ENCODE results near the gene SQOR.

SQOR gene

DNA sequence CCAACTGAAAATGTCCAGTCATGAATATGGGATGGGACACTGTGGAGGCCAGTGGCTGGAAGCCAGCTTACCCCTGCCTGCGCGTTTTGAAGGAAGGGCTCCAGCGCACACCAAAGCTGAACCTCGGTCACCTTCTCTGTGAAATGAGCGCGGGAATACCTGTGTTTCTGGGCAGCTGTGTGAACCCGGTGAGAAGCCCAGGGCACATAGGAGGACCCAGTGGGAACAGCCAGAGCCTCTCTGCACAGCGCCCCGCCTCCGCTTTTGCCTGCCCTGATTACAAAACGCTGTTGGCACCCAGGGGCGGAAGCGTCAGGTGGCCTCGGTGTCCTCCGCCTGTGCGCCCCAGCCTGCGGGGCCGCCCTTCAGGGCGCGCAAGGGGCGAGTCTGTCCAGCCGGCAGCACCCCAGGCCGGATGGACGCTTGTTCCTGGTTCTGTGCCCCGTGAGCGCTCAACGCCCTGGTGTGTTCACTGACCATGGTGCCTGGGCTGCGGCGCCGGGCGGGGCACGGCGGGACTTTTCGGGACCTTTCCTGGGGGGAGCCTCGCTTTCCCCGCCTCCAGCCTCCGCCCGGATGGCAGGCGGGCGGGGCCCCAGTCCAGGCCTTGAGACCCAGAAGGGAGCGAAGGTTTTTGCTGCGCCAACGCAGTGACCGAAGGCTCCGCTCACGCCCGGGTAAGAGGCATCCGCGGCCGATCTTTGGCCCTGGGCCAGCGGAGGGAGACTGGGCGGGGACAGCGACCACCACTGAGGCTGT lies at the start of gene SQOR:
Gene SQOR (plus strand): TSS at position 598 of the 759 bp plus-strand sequence. CDS start 23,895 bp downstream, outside the sequence.
- DNase-seq, result peak; percentile 80

DNA sequence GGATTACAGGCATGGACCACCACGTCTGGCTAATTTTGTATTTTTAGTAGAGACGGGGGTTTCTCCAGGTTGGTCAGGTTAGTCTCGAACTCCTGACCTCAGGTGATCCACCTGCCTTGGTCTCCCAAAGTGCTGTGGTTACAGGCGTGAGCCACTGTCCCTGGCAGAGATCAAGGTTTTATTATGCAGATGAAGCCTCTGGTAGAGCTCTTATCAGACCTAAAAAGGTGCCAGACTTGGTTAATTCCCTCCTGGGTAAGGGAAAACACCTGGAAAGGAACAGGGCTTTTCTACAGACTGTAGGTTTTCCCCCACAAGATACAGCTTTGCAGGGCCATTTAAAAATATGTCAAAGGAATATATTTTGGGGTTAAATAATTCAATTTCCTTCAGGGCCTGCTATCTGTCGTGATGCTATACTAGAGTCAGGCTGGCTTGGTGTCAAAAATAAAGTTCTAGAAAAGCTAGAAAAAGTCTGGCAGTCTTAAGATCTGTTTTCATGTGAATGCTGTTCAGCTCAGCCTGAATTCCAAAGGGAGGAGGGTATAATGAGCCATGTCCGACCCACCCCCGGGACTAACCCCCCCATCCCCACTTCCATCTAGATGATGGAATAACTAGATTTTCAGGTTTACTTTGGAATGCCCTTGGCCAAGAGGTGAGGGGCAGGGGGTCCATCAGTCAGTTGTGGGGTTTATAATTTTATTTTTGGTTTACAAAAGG lies 49.6 kb upstream of the SQOR start:
- no peak for DNase-seq

DNA sequence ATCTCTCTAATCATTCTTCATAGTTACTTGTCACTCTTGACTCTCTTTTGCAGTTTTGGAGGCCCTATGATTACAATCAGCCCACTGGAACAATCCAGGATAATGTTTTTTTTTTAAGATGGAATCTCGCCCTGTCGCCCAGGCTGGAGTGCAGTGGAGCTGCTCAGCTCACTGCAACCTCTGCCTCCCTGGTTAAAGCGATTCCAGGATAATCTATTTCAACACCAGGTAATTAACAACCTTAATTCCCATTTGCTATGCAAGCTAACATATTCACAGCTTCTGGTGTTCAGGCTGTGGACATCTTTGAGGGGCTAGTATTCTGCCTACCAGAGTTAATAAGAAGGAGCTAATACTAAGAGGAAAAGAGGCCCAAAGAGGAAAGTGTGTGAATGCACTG lies 48.7 kb upstream of the SQOR start:
- DNase-seq, result no peak

DNA sequence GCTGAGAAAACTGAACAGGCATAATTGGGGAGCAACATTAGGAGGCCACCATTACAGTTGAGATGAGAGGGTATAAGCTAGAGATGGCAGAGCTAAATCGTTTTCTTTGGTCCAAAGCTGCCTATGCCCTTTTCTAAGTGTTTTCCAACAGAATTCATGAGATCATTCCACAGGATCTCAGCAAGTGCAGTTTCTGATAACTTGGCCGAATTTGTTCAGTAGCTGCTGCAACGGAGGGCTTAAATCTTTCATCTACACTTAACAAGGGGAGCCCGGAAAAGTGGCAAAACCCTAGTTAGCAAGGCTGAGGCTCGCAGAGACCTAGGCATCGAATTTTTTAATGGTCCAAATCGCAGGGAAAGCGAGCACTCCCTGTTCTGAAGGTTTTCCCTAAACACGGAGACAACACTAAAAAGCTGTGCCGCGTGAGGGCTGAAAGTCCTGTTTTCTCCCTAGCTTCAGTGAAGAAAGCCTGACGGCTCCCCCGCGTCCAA lies 48.2 kb upstream of the SQOR start:
- no peak for DNase-seq

DNA sequence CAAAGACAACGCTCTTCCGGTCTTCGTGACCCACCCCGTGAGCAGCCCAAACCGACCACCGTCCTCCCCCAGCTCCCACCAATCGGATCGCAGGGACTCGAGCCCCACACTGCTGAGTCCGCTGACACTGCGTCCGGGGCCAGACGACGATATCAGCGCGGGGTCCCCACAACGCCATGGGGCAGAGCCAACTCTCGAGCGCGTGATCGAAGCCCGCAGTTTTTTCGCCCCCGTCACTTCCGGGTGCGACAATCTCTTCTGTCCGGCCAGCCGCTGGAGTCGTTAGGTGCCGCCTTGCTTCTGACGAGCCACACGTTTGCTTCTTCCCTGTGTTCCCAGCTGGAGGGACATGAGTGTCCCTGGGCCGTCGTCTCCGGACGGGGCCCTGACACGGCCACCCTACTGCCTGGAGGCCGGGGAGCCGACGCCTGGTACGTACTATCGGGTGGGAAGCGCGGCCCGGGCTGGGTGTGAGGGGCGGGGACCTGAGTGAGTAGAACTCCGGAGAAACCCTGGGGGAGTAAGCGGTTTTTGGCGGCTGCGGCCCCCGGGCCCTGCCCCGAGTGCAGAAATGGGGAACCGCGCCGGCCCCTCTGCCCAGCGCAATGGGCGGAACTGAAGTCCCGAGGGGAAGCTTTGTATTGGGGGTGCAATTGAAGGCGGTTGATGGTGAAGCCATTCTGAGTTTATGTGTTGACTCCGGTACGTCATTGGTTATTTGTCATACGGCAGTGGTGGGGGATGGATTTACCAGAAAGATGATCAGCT lies 47.5 kb upstream of the SQOR start, which contains the start of gene BLOC1S6:
Gene BLOC1S6 (plus strand): TSS at position 285 of the 768 bp plus-strand sequence. CDS start 65 bp downstream, at position 350.
- DNase-seq, result peak; percentile 92

DNA sequence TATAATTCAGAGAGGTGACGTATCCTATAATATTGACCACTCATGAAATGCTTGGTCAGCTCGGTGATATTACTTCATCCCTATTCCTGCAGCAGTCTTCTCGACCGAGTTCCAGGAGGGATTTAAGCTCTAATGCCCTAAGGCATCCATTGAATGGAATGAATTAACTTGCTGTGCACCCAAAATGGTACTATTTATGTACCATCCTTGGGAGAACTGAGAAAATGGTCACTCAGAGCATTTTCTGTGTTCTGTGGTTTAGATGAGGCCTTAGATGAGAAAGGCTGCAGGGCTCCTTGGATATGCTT lies 47.0 kb upstream of the SQOR start:
- no peak for DNase-seq

DNA sequence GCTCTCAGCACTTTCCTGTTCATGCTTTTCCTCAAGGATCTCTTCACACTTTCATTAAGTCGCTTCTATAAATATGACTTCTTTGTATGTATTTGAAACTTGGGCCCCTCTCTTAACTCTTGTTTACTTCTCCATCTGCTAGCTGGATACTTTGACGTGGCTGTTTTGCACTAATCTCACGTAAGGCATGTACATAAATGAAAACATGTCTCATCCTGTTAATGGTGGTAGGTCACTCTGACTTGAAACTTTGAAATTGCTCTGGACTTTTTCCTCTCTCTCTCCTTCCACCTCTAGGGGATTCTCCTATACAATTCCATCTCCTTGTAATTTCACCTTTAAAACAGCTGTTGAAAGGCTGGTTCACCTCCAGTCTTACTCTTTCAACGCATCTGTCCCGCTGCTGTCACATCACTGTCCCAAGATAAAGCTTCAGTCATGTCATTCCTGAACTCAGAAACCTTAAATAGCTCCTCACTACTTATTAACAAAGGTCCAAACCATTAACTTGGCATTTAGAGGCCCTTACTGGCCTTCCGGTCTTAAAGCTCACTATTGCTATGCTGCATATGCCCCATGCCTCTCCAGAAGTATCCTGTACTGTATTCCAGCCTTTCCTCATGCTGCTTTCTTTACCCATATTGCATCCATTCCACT lies 46.5 kb upstream of the SQOR start:
- no peak for DNase-seq

DNA sequence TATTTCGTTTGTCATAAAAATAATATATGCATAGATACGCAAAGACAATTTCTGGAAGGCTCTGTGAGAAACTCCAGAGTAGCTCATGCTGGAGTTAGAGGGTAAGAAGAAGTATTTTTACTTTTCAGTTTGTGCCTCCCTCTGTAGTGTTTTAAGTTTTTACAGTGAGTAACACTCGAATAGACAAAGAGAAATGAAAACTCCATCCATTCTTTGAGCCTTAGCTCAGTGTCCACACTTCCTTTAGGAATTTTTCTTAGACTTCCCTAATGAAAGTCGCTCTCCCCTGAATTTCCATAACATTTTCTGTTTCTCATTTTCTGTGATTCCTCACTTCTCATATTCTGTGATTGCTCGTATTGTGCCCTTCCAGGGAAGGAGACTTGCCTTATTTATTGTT lies 45.6 kb upstream of the SQOR start:
- DNase-seq, result no peak

DNA sequence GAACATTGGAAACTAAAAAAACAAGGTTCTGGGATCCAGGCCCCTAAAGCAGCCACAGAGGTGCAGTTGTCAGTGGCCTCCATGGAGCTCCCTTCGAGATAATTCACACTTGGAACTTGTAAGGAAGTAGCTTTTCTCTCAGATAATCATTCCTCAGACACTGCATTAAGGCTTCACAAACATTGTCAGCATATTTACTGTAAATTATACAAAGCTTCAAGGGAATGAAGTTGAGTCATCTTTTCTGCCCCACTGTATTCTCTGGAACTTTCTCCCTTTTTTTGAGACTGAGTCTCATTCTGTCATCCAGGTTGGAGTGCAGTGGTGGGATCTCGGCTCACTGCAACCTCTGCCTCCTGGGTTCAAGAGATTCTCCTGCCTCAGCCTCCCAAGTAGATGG lies 40.5 kb upstream of the SQOR start:
- DNase-seq, result no peak

DNA sequence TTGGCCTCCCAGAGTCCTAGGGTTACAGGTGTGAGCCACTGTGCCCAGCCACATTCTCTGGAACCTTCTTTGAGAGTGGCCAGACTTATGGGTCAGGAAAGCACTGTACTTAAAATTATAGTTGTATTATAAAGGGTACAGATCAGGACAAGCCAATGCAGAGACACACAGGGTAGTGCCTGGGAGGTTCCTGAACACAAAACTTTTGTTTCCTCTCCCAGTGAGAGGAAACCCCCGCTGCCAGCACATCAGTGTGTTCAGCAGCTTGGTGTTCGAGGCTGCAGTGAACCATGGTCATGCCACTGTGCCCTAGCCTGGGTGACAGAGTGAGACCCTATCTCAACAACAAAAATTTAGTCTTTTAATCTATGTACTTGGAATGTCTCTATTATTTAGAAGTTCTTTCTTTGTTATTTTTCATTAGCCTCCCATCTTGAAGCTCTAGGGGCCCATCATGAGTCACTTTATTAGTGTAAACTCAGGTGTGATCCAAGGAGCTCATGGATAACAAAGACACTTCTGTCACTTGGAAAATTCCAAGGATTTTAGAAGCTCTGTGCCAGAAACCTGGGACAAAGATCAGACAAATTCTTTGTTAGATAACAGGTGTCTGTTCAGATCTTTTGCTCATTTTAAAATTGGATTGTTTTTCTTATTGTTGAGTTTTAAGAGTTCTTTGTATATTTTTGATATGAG lies 39.8 kb upstream of the SQOR start:
- no peak for DNase-seq

DNA sequence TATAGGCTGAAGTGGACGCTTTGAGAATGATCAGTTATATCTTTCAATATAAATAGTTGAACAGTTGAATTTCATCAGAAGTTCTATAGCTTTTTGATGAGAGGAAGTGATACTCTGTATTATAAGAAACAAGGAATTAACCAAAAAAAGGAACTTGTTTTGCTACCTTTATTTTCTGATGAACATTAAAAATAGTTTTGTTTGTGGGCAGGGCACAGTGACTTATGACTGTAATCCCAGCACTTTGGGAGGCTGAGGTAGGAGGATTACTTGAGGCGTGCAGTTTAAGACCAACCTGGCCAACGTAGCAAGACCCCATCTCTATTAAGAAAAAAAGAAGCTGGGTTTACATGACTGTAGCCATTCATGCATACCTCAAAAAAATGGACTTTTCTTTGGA lies 30.9 kb upstream of the SQOR start:
- DNase-seq, result no peak

DNA sequence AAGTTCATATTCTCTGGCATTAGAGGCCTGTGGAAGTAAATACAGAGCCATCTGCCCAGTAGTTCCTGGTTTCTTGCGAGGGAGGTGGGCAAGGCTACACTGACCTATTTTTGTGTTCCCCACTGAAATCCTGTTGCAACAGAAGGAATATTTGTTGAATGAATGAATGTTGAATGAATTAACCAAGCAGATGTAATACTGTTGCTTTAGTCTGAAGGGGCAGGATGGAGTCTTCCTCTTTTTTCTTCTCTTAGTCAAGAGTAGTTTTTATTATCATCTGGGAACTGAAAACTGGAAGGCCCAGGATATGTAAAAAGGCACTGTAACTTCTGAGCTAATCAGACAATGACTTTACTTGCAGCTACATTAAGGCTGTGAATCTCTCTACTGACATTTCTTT lies 30.5 kb upstream of the SQOR start:
- no peak for DNase-seq

DNA sequence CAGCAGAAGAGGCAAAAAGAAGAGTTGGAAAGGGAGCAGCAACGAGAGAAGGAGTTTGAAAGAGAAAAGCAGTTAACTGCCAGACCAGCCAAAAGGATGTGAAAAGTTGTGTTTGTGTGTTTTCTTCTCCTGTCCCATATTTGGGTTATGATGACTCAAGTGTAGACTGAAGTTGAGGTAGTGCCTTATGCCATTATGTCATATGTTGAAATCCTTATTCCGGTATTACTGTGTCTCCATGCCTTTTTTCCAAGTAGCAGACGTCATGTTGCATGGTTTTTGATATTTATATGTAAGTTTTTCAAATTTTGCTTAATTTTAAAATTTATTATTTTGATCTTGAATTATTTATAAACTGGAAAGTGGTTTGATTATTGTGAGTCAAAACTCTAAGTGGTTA lies 28.4 kb upstream of the SQOR start:
- no peak for DNase-seq

DNA sequence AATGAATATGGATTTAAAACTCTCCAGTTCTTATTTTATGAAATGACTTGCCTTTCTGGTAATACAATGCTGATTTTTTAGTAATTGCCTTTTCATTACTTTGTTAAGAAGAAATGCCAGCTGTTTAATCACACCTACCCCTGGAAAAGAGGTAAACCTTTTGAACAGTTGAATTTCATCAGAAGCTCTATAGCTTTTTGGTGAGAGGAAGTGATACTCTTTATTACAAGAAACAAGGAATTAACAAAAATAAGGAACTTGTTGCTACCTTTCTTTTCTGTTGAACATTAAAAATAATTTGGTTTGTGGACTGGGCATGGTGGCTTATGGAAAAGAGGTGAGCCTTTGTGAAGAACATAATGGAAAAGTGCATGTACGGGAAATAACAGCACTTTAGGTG lies 28.0 kb upstream of the SQOR start:
- DNase-seq, result no peak

DNA sequence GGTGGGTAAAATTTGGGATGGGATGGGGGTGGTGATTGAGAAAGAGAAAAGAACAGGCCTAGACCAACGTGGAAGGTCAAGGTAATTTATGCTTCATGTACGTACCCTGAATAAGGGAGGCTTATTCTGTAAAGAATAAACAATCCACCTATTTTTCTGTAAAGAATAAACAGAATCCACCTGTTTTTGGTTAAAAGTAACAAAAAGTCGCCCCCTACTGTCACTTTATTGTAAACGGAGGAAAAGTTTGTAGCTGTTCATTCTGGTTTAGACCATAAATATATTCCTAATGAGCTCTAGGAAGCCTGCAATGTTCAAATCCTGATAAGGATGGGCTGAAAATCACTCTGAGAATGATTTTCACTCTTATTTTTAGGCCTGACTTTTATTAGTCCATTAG lies 23.5 kb upstream of the SQOR start:
- DNase-seq, result no peak

DNA sequence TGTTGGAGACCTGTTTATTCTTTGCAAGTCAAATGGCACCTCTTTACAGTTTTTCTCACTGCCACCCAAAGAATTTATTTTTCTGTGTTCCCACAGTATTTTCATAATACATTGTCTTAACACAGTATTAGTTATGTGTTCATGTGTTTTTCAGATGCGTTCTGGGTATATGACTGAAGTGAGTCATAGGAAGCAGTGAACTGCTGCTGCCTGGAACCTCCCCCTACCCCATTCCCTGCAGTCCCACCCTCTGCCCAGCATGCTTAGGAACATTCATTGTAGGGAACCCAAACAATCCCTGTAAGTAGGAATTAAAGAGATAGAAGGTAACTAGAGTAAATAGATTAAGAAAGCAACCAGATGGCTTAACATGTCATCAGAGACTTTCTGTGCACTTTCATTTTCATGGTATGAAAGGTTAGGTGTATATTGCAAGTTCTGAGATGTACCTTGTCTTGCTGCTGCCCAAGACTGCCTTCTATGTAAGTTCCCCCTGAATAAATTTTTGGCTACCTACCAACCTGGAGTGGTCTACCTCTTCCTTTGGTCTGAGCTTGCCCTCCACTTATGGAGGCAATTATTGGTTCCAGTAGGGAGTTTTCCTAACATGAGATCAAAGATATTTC lies 21.9 kb upstream of the SQOR start:
- DNase-seq, result no peak

DNA sequence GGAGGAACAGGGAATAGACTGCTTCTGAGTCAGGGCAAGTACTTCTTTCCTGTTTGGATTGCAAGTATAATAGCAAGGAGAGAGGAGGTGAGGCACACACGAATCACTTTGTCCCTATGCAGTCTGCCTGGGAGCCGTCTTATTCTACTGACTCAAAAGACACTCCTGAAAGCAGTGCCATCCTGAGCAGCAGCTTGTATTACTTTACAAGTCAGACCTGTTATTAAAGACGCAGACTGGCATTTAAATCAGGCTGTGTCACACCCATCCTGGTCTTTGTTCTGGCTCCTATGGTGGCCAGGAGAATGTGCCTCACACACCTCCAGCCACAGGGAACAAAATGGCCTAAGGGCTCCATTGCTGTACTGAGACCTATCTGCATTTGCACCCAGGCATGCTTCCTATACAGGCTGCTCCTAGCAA lies 17.9 kb upstream of the SQOR start:
- DNase-seq, result no peak

DNA sequence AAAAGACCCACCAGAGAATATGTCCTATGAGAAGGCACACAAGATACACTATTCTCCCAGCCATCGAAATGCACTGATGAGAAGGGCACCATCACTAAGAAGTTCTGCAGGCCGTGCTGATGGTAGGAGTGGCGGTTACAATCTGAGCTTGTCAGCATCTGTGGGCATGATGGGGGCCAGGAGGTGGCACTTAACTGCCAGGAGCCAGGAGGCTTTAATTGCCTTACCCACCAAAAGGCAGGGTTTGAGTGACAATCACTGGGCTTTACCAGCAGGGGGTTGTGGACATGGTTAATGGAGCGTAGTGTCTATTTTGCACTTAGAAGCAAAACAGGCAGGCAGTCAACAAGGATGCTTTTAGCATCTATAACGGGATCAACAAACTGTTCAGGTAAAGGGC lies 16.0 kb upstream of the SQOR start:
- DNase-seq, result no peak

DNA sequence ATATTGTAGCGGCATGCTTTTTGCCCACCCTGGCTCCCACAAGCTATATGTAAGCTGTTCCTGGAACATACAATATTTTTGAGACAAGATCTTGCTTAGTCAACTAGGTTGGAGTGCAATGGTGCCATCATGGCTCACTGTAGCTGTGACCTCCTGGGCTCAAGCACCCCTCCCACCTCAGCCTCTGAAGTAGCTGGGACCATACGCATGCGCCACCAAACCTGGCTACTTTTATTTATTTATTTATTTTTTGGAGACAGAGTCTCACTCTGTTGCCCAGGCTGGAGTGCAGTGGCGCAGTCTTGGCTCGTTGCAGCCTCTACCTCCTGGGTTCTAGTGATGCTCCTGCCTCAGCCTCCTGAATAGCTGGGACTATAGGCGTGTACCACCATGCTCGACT lies 6.7 kb upstream of the SQOR start:
- DNase-seq, result no peak

DNA sequence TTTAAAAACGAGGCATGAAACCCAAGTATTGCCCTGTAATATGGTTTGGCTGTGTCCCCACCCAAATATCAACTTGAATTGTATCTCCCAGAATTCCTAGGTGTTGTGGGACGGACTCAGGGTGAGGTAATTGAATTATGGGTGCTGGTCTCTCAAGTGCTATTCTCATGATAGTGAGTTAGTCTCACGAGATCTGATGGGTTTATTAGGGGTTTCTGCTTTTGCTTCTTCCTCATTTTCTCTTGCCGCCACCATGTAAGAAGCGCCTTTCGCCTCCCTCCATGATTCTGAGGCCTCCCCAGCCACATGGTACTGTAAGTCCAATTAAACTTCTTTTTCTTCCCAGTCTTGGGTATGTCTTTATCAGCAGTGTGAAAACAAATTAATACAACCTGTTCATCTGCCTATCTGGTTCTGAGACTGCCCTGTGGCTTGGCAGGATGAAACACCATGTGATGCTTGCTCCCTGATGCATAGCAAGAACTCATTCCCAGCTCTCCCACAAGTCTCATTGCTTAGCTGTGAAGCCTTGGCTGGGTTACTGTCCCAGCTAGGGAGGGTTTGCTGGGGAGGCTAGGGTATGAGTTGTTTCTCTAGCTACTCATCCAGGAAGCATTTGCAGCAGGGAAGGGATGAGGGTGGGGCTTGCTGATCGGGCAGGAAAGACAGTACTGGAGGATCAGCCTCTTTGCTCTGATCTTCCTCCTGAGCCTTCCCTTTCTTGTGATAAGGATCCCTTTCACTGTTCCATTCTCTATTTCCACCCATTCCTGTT lies 3.7 kb upstream of the SQOR start:
- DNase-seq, result no peak

DNA sequence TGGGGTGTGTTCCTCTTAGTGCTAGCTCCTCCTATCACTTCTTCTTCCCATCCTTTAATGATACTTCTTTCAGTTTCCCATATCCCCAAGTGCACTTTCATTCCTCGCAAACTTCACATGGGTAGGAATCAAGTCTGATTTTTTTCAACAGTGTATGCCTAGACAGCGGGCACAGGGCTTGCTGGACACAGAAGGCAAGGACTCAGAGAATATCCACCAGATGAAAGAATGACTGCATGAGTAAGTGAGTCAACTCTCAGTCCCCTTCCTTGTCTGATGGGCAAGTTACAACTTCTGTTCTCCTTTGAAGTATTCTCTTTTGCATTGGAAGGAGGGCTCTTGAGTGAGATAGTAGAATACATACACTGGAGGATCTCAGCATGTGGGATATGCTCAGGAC lies 3.1 kb upstream of the SQOR start:
- DNase-seq, result no peak
